Natural killer cell (primary cell): ENCODE data around the gene SPDYE4. TPM values are rescaled to one million over a fixed set of nuclear protein-coding genes. Genes with fewer than 3 reads are reported as not detected.

Experiments used
- ATAC-seq, 3 donors: fragments of 150-1000 bp in 2 of 3; fragments of 200-7000 bp in 1 of 3; cut with Tn5 transposase; 1 replicate in 1 of 3; 2 replicates in 2 of 3; pipeline ENCODE4 v1.10.0; 2021; ENCODE audit warnings: mild to moderate bottlenecking in 2 of 3, moderate library complexity in 2 of 3
- DNase-seq, 2 donors: peaks; one replicate each; pipeline versions ENCODE4 v3.0.0 to v3.0.0-alpha.2; 2013 to 2021; ENCODE audit warnings: mixed read lengths in 1 of 2
- H3K27ac ChIP-seq: one replicate; pipeline ENCODE4 v1.5.1; 2013; ENCODE audit warnings: mild to moderate bottlenecking, low read length
- H3K27me3 ChIP-seq: one replicate; pipeline ENCODE4 v1.6.1; 2013; ENCODE audit warnings: low read length; ENCODE audit not compliant: control insufficient read depth, insufficient read depth
- H3K36me3 ChIP-seq: one replicate; pipeline ENCODE4 v1.6.1; 2013; ENCODE audit warnings: low read length; ENCODE audit not compliant: control insufficient read depth, insufficient read depth
- H3K4me1 ChIP-seq: one replicate; pipeline ENCODE4 v1.6.1; 2013; ENCODE audit warnings: low read length; ENCODE audit not compliant: control insufficient read depth, insufficient read depth
- H3K4me3 ChIP-seq: one replicate; pipeline ENCODE4 v1.5.1; 2013; ENCODE audit warnings: low read length
- H3K9me3 ChIP-seq: one replicate; pipeline ENCODE4 v1.6.1; 2013; ENCODE audit warnings: low read length; ENCODE audit not compliant: control insufficient read depth, insufficient read depth
- H3K27ac Mint-ChIP-seq, 2 donors: one replicate each; pipeline ENCODE4 v1.8.0; 2022; ENCODE audit warnings: mild to moderate bottlenecking in 2 of 2, mixed read lengths in 2 of 2, moderate library complexity in 1 of 2
- H3K27me3 Mint-ChIP-seq, 2 donors: one replicate each; pipeline ENCODE4 v1.8.0; 2022; ENCODE audit warnings: low read depth in 2 of 2, mixed read lengths in 2 of 2
- H3K36me3 Mint-ChIP-seq: one replicate; pipeline ENCODE4 v1.8.0; 2022; ENCODE audit warnings: mixed read lengths
- H3K4me1 Mint-ChIP-seq, 2 donors: one replicate each; pipeline ENCODE4 v1.8.0; 2022; ENCODE audit warnings: mixed read lengths in 2 of 2
- H3K4me3 Mint-ChIP-seq: one replicate; pipeline ENCODE4 v1.8.0; 2022; ENCODE audit warnings: mild to moderate bottlenecking, moderate library complexity, mixed read lengths
- H3K9me3 Mint-ChIP-seq, 2 donors: one replicate each; pipeline ENCODE4 v1.8.0; 2022; ENCODE audit warnings: mixed read lengths in 2 of 2
- CTCF ChIP-seq: fragments of 200-600 bp; IDR thresholded peaks from one replicate; pipeline ENCODE4 v1.8.0; 2022; ENCODE audit warnings: antibody characterized with exemption
- WGBS: methylation state at CpG from one replicate; pipeline ENCODE4 v1.1.7; 2013; ENCODE audit warnings: missing lambda C conversion rate; ENCODE audit not compliant: insufficient coverage; 5-methylcytosine and 5-hydroxymethylcytosine counted together
- intact Hi-C: fragments of 100-400 bp; cut with micrococcal nuclease; formaldehyde crosslinking; loops from one replicate; pipeline ENCODE4 v1.14.2; 2022
- total RNA-seq, 4 donors: library from RNA; stranded (reverse); fragments of 120-200 nt in 1 of 4; gene quantifications; one replicate each; pipeline versions ENCODE4 v1.2.3 to v1.2.4, GENCODE V29; 2013 to 2022

SPDYE4 gene
- total RNA-seq, 3 donors from 2014 or later (not counting 1 experiment from before 2014, with no cell fraction given) = not detected

- Histone ChIP-seq H3K4me3 (no peak overlapping the region), H3K36me3 (no peaks in the 10 kb centered on the region), H3K27ac (no peak overlapping the region), H3K4me1 (peaks cover 20% of the 10 kb centered on the region), H3K27me3 (no peaks in the 10 kb centered on the region), H3K9me3 (no peaks in the 10 kb centered on the region)
- H3K4me3 Mint-ChIP-seq = no peak overlapping the region
- no peaks in the 10 kb centered on the region for H3K4me1 Mint-ChIP-seq
- H3K27me3 Mint-ChIP-seq = peaks cover 0 to 7% of the 10 kb centered on the region in 2 donors
- no peaks in the 10 kb centered on the region for H3K9me3 Mint-ChIP-seq
- WGBS = 90% methylated on average over 19 of the region's 19 CpGs
- peak in 1 of 2 donors; percentile 24 for DNase-seq
- H3K27ac Mint-ChIP-seq = no peak overlapping the region
- TF ChIP-seq CTCF = no peak
- no peak for ATAC-seq
- intact Hi-C loops = no loop called here
- H3K36me3 Mint-ChIP-seq = no peaks in the 10 kb centered on the region
Observed at GRCh38 chr17:8803531-8804420, 45.4 kb upstream of the SPDYE4 start.

GRCh38 chr17:8801135-8801840 is 42.9 kb upstream of the SPDYE4 start:
- WGBS = 91% methylated on average over 6 of the region's 6 CpGs
- no peak overlapping the region for H3K27ac ChIP-seq
- H3K27me3 Mint-ChIP-seq = no peaks in the 10 kb centered on the region
- no peaks in the 10 kb centered on the region for H3K9me3 ChIP-seq
- H3K4me3 ChIP-seq = no peak overlapping the region
- H3K4me3 Mint-ChIP-seq = no peak overlapping the region
- no peaks in the 10 kb centered on the region for H3K27me3 ChIP-seq
- no peak overlapping the region for H3K27ac Mint-ChIP-seq
- no peaks in the 10 kb centered on the region for H3K9me3 Mint-ChIP-seq
- TF ChIP-seq CTCF = no peak
- H3K4me1 Mint-ChIP-seq = no peaks in the 10 kb centered on the region
- intact Hi-C loops = no loop called here
- no peaks in the 10 kb centered on the region for H3K36me3 Mint-ChIP-seq
- ATAC-seq (no peak), DNase-seq (no peak)
- no peaks in the 10 kb centered on the region for H3K36me3 ChIP-seq
- H3K4me1 ChIP-seq = peaks cover 6% of the 10 kb centered on the region

- H3K9me3 Mint-ChIP-seq = no peaks in the 10 kb centered on the region
- no peaks in the 10 kb centered on the region for H3K27me3 Mint-ChIP-seq
- DNase-seq (no peak), ATAC-seq (no peak)
- TF ChIP-seq CTCF = no peak
- intact Hi-C loops = no loop called here
- H3K36me3 Mint-ChIP-seq = no peaks in the 10 kb centered on the region
- no peak overlapping the region for H3K4me3 Mint-ChIP-seq
- no peak overlapping the region for H3K4me3 ChIP-seq
- H3K36me3 ChIP-seq = no peaks in the 10 kb centered on the region
- H3K4me1 Mint-ChIP-seq = no peaks in the 10 kb centered on the region
- no peaks in the 10 kb centered on the region for H3K27me3 ChIP-seq
- no peaks in the 10 kb centered on the region for H3K4me1 ChIP-seq
- no peaks in the 10 kb centered on the region for H3K9me3 ChIP-seq
- 83% methylated on average over 2 of the region's 2 CpGs for WGBS
- H3K27ac Mint-ChIP-seq = no peak overlapping the region
- H3K27ac ChIP-seq = no peak overlapping the region
Observed at GRCh38 chr17:8800656-8801055, 42.3 kb upstream of the SPDYE4 start.
